GM12878 (cell line): ENCODE measurements around the gene CTSH. TPM values are rescaled to one million over a fixed set of nuclear protein-coding genes. Genes with fewer than 3 reads are reported as not detected.
A peak's percentile ranks its signal among the peaks of the same experiment; 100 is the strongest.

Experiments used
- ATAC-seq: fragments of 200-7000 bp; cut with Tn5 transposase; 3 replicates; pipeline ENCODE4 v1.9.1; 2020; ENCODE audit warnings: mild to moderate bottlenecking, moderate library complexity
- BruUV-seq: library from RNA; stranded (reverse); fragments of 400-500 nt; replicated peaks from 2 replicates; lab custom pipeline; 2021; lab: Mats Ljungman, UMichigan
- CTCF ChIA-PET: fragments of 300-600 bp; sonication (Branson Sonifier 250); formaldehyde crosslinking; extraction: SDS; loops from one replicate; lab custom pipeline; 2021; ENCODE audit warnings: inconsistent platforms; lab: Yijun Ruan, JAX
- POLR2A ChIA-PET: fragments of 350-600 bp; formaldehyde crosslinking; extraction: SDS; loops from one replicate; lab custom pipeline; 2021; ENCODE audit warnings: inconsistent platforms; lab: Charles Lee
- RAD21 ChIA-PET: fragments of 300-600 bp; sonication (Branson Sonifier 250); formaldehyde crosslinking; loops from one replicate; lab custom pipeline; 2023; ENCODE audit warnings: antibody characterized with exemption; ENCODE audit not compliant: unreplicated experiment; lab: Charles Lee
- SMC1A ChIA-PET: fragments of 300-600 bp; sonication (Branson Sonifier 250); formaldehyde crosslinking; loops from one replicate; lab custom pipeline; 2023; ENCODE audit not compliant: unreplicated experiment, uncharacterized antibody; lab: Charles Lee
- DNase-seq: peaks from one replicate; pipeline ENCODE4 v3.0.0-alpha.2; 2011; ENCODE audit warnings: low read depth, low spot score
- FAIRE-seq: peaks from 3 replicates; lab custom pipeline; 2011; peaks lifted over from hg19 to GRCh38; lab: Jason Lieb, UNC
- H2AFZ ChIP-seq: 2 replicates; pipeline ENCODE4 v1.6.0; 2011; ENCODE audit warnings: low read depth, low read length, control low read depth; ENCODE audit not compliant: control insufficient read depth
- H3K27ac ChIP-seq: 2 replicates; pipeline ENCODE4 v1.5.1; 2011; ENCODE audit warnings: control low read depth; ENCODE audit not compliant: control insufficient read depth, insufficient read depth
- H3K27me3 ChIP-seq, 2 experiments: replicated peaks in 1 of 2; 2 replicates each; pipeline versions ENCODE4 v1.6.0 to v1.6.1; 2011; ENCODE audit warnings: low read length in 1 of 2; ENCODE audit not compliant: control insufficient read depth in 2 of 2, insufficient read depth in 2 of 2
- H3K36me3 ChIP-seq, 2 experiments: 2 replicates each; pipeline ENCODE4 v1.5.1; 2011; ENCODE audit warnings: low read length in 1 of 2; ENCODE audit not compliant: control insufficient read depth in 2 of 2, insufficient read depth in 2 of 2
- H3K4me1 ChIP-seq: 2 replicates; pipeline ENCODE4 v1.6.1; 2011; ENCODE audit warnings: mild to moderate bottlenecking, low read length, moderate library complexity, mixed read lengths; ENCODE audit not compliant: control insufficient read depth, insufficient read depth
- H3K4me2 ChIP-seq: 2 replicates; pipeline ENCODE4 v1.6.0; 2011; ENCODE audit warnings: control low read depth; ENCODE audit not compliant: control insufficient read depth, insufficient read depth
- H3K4me3 ChIP-seq: fragments of 200-600 bp; sonication (generic); 2 replicates; pipeline ENCODE4 v1.5.1; 2016
- H3K79me2 ChIP-seq: 2 replicates; pipeline ENCODE4 v1.6.0; 2011; ENCODE audit warnings: low read length; ENCODE audit not compliant: control insufficient read depth, insufficient read depth
- H3K9ac ChIP-seq: 2 replicates; pipeline ENCODE4 v1.8.0; 2011; ENCODE audit warnings: low read length, control low read depth, mixed read lengths; ENCODE audit not compliant: control insufficient read depth, insufficient read depth
- H3K9me3 ChIP-seq: replicated peaks from 3 replicates; pipeline ENCODE4 v1.5.1; 2011; ENCODE audit warnings: mild to moderate bottlenecking, low read length; ENCODE audit not compliant: control insufficient read depth, insufficient read depth
- H4K20me1 ChIP-seq: 2 replicates; pipeline ENCODE4 v1.6.0; 2011; ENCODE audit not compliant: control insufficient read depth, insufficient read depth
- BACH1 ChIP-seq: fragments of 450-650 bp; IDR thresholded peaks from 2 replicates; pipeline ENCODE4 v1.6.1; 2017; ENCODE audit warnings: mild to moderate bottlenecking, borderline replicate concordance
- EGR1 ChIP-seq, 2 experiments: IDR thresholded peaks; 1 replicate in 1 of 2; 2 replicates in 1 of 2; pipeline ENCODE4 v1.6.1; 2011 to 2012; ENCODE audit warnings: low read depth in 2 of 2, low read length in 2 of 2, borderline replicate concordance in 1 of 2, mild to moderate bottlenecking in 1 of 2, moderate library complexity in 1 of 2
- KLF5 ChIP-seq: fragments of 450-650 bp; IDR thresholded peaks from 2 replicates; pipeline ENCODE4 v1.6.1; 2014; ENCODE audit warnings: mild to moderate bottlenecking; ENCODE audit not compliant: partially characterized antibody
- MYB ChIP-seq: fragments of 150-350 bp; IDR thresholded peaks from 2 replicates; pipeline ENCODE4 v1.6.1; 2014; ENCODE audit warnings: mild to moderate bottlenecking, low read depth, low read length, borderline replicate concordance
- NBN ChIP-seq: fragments of 450-650 bp; IDR thresholded peaks from 2 replicates; pipeline ENCODE4 v1.6.1; 2016
- SIN3A ChIP-seq: IDR thresholded peaks from 2 replicates; pipeline ENCODE4 v1.6.1; 2012; ENCODE audit warnings: low read depth, low read length, improper control_type of control experiment
- SIX5 ChIP-seq: IDR thresholded peaks from 2 replicates; pipeline ENCODE4 v1.6.1; 2011; ENCODE audit warnings: mild to moderate bottlenecking, low read depth, low read length, moderate library complexity; ENCODE audit not compliant: severe bottlenecking
- ZZZ3 ChIP-seq: IDR thresholded peaks from 2 replicates; pipeline ENCODE4 v1.6.1; 2011; ENCODE audit warnings: low read depth; ENCODE audit not compliant: control insufficient read depth, insufficient read length
- WGBS: methylation state at CpG from one replicate; pipeline ENCODE4 v1.1.6; 2016; ENCODE audit warnings: low lambda C conversion rate; ENCODE audit not compliant: insufficient replicate concordance, insufficient coverage; ENCODE audit errors: missing lambda C conversion rate; 5-methylcytosine and 5-hydroxymethylcytosine counted together
- in situ Hi-C: fragments of 300-500 bp; cut with MboI; formaldehyde crosslinking; loops from 9 replicates; pipeline ENCODE4 v1.14.3; 2018; ENCODE audit warnings: mixed read lengths
- intact Hi-C: fragments of 100-400 bp; cut with micrococcal nuclease; formaldehyde crosslinking; loops from one replicate; pipeline ENCODE4 v1.14.2; 2022; ENCODE audit not compliant: unreplicated experiment
- polyA plus RNA-seq, 11 experiments: library from polyadenylated mRNA; depleted of rRNA in 4 of 11; unstranded in 6 of 11; stranded (reverse) in 5 of 11; fragments of >200 nt; fragmentation: Nextera tagmentation in 4 of 11; fragmentation: Illumina TruSeq in 1 of 11; extraction: Ambion mirVana in 4 of 11; extraction: Trizol in 1 of 11; gene quantifications; 1 replicate in 1 of 11; 2 replicates in 10 of 11; pipeline versions ENCODE4 v1.2.1 to v1.2.3, GENCODE V29; 2011 to 2016; ENCODE audit warnings: inconsistent platforms in 2 of 11, missing spikeins in 2 of 11, low read depth in 1 of 11
- total RNA-seq, 4 experiments: library from RNA; depleted of rRNA in 3 of 4; stranded (reverse); fragments of >200 nt in 3 of 4; fragmentation: Illumina TruSeq in 1 of 4; extraction: Trizol in 1 of 4; gene quantifications; 2 replicates each; pipeline versions ENCODE4 v1.2.1 to v1.2.3, GENCODE V29; 2013 to 2021
- TF ChIP-seq, protein P1 (sequence below): fragments of 450-650 bp; IDR thresholded peaks from 2 replicates; pipeline ENCODE4 v1.6.1; 2018; ENCODE audit warnings: borderline replicate concordance, mild to moderate bottlenecking; ENCODE audit not compliant: partially characterized antibody
- TF ChIP-seq, protein P2 (sequence below): fragments of 450-650 bp; IDR thresholded peaks from 2 replicates; pipeline ENCODE4 v1.6.1; 2017; ENCODE audit warnings: mild to moderate bottlenecking, moderate library complexity
- TF ChIP-seq, protein P3 (sequence below): fragments of 450-650 bp; IDR thresholded peaks from 2 replicates; pipeline ENCODE4 v1.6.1; 2017; ENCODE audit warnings: antibody characterized with exemption, mild to moderate bottlenecking, moderate library complexity

The CTSH gene
- total and polyA plus RNA-seq, 10 of the 15 experiments (the other 5 are each of a cell fraction or from before 2014, with no cell fraction given), result 30.2 to 1,212 (median 519) TPM

DNA sequence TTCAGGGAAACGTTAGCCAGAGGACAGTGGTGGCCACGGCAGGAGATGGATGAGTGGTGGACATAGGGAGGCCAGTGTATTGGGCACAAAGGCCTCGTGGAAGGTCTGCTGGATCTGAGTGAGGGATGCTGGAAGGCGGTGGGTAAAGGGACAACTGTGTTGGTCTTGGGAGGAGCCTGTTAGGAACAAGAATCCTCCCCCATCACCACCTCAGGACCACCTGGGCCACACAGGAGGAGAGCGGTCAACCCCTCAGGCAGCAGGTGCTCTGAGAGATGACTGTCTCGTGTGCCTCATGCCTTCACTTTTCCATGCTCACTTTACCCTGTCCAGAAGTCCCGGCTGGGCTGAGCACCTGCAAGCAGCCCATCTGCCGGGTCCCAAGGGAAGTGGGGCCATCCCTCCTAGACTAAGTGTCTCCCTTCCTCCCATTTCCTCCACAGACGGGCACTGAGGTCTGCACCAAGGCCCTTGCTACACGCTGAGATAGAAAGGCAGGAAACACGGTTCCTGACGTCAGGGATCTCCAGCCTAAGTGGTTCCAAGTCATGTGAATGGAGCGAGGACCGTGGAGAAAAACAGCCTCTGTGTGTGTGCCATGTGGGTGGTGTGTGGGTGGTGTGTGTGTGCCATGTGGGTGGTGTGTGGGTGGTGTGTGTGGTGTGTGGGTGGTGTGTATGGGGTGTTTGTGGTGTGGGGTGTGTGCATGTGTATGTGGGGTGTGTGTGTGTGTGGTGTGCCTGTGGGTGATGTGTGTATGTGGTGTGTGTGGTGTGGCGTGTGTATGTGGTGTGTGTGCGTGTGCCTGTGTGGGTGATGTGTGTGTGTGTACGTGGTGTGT, 47.8 kb upstream of the CTSH start (continued):
- TF ChIP-seq, protein P1, sequence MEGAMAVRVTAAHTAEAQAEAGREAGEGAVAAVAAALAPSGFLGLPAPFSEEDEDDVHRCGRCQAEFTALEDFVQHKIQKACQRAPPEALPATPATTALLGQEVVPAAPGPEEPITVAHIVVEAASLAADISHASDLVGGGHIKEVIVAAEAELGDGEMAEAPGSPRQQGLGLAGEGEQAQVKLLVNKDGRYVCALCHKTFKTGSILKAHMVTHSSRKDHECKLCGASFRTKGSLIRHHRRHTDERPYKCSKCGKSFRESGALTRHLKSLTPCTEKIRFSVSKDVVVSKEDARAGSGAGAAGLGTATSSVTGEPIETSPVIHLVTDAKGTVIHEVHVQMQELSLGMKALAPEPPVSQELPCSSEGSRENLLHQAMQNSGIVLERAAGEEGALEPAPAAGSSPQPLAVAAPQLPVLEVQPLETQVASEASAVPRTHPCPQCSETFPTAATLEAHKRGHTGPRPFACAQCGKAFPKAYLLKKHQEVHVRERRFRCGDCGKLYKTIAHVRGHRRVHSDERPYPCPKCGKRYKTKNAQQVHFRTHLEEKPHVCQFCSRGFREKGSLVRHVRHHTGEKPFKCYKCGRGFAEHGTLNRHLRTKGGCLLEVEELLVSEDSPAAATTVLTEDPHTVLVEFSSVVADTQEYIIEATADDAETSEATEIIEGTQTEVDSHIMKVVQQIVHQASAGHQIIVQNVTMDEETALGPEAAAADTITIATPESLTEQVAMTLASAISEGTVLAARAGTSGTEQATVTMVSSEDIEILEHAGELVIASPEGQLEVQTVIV, result peak; percentile 12
- TF ChIP-seq KLF5 (no peak), MYB (no peak), NBN (peak; percentile 88)

DNA sequence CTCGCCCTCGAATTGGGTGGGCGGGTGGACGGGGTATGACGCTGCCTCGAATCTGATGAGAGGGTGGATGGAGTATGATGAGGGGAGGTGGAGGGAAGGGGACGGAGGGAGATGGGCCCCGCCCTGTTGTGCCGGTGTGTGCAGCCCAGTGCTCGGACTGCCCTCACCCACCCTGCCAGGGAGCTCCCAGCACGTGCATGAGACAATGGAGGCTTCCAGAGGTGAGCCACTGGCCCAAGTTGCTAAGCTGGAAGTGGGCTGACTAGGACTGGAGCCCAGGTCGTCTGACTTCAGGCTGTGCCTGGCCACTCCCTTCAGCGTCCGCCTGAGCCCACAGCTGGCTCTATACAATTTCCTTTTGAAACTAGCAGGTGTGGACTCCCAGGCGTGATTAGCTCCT, 47.0 kb upstream of the CTSH start:
- in situ Hi-C loops (loop anchor here (25.0 kb wide), 1 partner anchor 830 kb away; no protein-coding TSS in a partner anchor), intact Hi-C loops (no loop called here)
- Histone ChIP-seq H2AFZ (no peak overlapping the region), H3K9me3 (no peaks in the 10 kb centered on the region), H3K4me1 (peaks cover 26% of the 10 kb centered on the region), H3K27ac (no peak overlapping the region), H3K4me2 (no peak overlapping the region), H3K9ac (no peak overlapping the region), H3K79me2 (no peaks in the 10 kb centered on the region), H4K20me1 (no peaks in the 10 kb centered on the region), H3K27me3 (no peaks in the 10 kb centered on the region), H3K4me3 (no peak overlapping the region), H3K36me3 (no peaks in the 10 kb centered on the region)
- no peak for ATAC-seq
- POLR2A ChIA-PET, result no interaction called here
- CTCF ChIA-PET, result interaction anchor here (1.0 to 1.6 kb wide), 2 partner anchors 13 to 18 kb away, joined by 3 to 4 read pairs; no protein-coding TSS in a partner anchor
- no peak for DNase-seq
- no TSS peak for BruUV-seq
- 86% methylated on average over 15 of the region's 15 CpGs for WGBS
- RAD21 ChIA-PET, result interaction anchor here (0.5 kb wide), 1 partner anchor 131 kb away, joined by 4 read pairs; no protein-coding TSS in a partner anchor
- no peak for FAIRE-seq
- SMC1A ChIA-PET, result interaction anchor here (1.2 to 1.3 kb wide), 2 partner anchors 11 to 13 kb away, joined by 3 to 4 read pairs; no protein-coding TSS in a partner anchor
- TF ChIP-seq ZZZ3 (no peak), SIN3A (no peak), BACH1 (no peak), SIX5 (no peak), EGR1 (IDR thresholded peaks at IDR 0.05; ENCODE audit: borderline replicate concordance in 1 of 2, low read depth in 2 of 2, low read length in 2 of 2) (no peak)
- TF ChIP-seq, protein P2, sequence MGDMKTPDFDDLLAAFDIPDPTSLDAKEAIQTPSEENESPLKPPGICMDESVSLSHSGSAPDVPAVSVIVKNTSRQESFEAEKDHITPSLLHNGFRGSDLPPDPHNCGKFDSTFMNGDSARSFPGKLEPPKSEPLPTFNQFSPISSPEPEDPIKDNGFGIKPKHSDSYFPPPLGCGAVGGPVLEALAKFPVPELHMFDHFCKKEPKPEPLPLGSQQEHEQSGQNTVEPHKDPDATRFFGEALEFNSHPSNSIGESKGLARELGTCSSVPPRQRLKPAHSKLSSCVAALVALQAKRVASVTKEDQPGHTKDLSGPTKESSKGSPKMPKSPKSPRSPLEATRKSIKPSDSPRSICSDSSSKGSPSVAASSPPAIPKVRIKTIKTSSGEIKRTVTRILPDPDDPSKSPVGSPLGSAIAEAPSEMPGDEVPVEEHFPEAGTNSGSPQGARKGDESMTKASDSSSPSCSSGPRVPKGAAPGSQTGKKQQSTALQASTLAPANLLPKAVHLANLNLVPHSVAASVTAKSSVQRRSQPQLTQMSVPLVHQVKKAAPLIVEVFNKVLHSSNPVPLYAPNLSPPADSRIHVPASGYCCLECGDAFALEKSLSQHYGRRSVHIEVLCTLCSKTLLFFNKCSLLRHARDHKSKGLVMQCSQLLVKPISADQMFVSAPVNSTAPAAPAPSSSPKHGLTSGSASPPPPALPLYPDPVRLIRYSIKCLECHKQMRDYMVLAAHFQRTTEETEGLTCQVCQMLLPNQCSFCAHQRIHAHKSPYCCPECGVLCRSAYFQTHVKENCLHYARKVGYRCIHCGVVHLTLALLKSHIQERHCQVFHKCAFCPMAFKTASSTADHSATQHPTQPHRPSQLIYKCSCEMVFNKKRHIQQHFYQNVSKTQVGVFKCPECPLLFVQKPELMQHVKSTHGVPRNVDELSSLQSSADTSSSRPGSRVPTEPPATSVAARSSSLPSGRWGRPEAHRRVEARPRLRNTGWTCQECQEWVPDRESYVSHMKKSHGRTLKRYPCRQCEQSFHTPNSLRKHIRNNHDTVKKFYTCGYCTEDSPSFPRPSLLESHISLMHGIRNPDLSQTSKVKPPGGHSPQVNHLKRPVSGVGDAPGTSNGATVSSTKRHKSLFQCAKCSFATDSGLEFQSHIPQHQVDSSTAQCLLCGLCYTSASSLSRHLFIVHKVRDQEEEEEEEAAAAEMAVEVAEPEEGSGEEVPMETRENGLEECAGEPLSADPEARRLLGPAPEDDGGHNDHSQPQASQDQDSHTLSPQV, result no peak
- TF ChIP-seq, protein P3, sequence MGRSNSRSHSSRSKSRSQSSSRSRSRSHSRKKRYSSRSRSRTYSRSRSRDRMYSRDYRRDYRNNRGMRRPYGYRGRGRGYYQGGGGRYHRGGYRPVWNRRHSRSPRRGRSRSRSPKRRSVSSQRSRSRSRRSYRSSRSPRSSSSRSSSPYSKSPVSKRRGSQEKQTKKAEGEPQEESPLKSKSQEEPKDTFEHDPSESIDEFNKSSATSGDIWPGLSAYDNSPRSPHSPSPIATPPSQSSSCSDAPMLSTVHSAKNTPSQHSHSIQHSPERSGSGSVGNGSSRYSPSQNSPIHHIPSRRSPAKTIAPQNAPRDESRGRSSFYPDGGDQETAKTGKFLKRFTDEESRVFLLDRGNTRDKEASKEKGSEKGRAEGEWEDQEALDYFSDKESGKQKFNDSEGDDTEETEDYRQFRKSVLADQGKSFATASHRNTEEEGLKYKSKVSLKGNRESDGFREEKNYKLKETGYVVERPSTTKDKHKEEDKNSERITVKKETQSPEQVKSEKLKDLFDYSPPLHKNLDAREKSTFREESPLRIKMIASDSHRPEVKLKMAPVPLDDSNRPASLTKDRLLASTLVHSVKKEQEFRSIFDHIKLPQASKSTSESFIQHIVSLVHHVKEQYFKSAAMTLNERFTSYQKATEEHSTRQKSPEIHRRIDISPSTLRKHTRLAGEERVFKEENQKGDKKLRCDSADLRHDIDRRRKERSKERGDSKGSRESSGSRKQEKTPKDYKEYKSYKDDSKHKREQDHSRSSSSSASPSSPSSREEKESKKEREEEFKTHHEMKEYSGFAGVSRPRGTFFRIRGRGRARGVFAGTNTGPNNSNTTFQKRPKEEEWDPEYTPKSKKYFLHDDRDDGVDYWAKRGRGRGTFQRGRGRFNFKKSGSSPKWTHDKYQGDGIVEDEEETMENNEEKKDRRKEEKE, result no peak
